Mesenchymal stem cell (in vitro differentiated cells and primary cell): ENCODE data around the gene ILF2.

Experiments
- DNase-seq: peaks from one replicate; pipeline ENCODE4 v3.0.0-alpha.2; 2013
- H2AFZ ChIP-seq: one replicate; pipeline ENCODE4 v1.6.1; 2013; ENCODE audit warnings: low read depth, mild to moderate bottlenecking, control low read depth, inconsistent platforms, low read length, moderate library complexity
- H2AK5ac ChIP-seq: 2 replicates; pipeline ENCODE4 v1.6.1; 2013; ENCODE audit warnings: low read length, moderate library complexity, mild to moderate bottlenecking, inconsistent platforms; ENCODE audit not compliant: severe bottlenecking
- H2BK120ac ChIP-seq: one replicate; pipeline ENCODE4 v1.6.1; 2013; ENCODE audit warnings: low read depth, mild to moderate bottlenecking, inconsistent platforms, low read length, moderate library complexity
- H2BK12ac ChIP-seq, 2 experiments: one replicate each; pipeline ENCODE4 v1.6.1; 2013; ENCODE audit warnings: inconsistent platforms in 2 of 2, low read length in 2 of 2, mild to moderate bottlenecking in 2 of 2, moderate library complexity in 2 of 2, control low read depth in 1 of 2
- H2BK15ac ChIP-seq: one replicate; pipeline ENCODE4 v1.6.1; 2013; ENCODE audit warnings: mild to moderate bottlenecking, low read depth, inconsistent platforms; ENCODE audit not compliant: poor library complexity, severe bottlenecking
- H2BK5ac ChIP-seq: 2 replicates; pipeline ENCODE4 v1.6.1; 2013; ENCODE audit warnings: low read depth, mild to moderate bottlenecking, low read length, control low read depth, inconsistent platforms; ENCODE audit not compliant: poor library complexity, severe bottlenecking
- H3K14ac ChIP-seq, 2 experiments: one replicate each; pipeline ENCODE4 v1.6.1; 2013; ENCODE audit warnings: inconsistent platforms in 2 of 2, low read length in 2 of 2, control low read depth in 1 of 2, mild to moderate bottlenecking in 1 of 2, moderate library complexity in 1 of 2
- H3K18ac ChIP-seq, 2 experiments: one replicate each; pipeline ENCODE4 v1.6.1; 2013; ENCODE audit warnings: inconsistent platforms in 2 of 2, low read length in 2 of 2, control low read depth in 1 of 2, low read depth in 1 of 2, mild to moderate bottlenecking in 1 of 2
- H3K23ac ChIP-seq, 2 experiments: one replicate each; pipeline ENCODE4 v1.6.1; 2013; ENCODE audit warnings: inconsistent platforms in 2 of 2, low read length in 2 of 2, mild to moderate bottlenecking in 2 of 2, moderate library complexity in 2 of 2, control low read depth in 1 of 2
- H3K27ac ChIP-seq: 2 replicates; pipeline ENCODE4 v1.5.1; 2013; ENCODE audit warnings: mild to moderate bottlenecking, moderate library complexity, low read length, control low read depth, inconsistent platforms; ENCODE audit not compliant: poor library complexity, severe bottlenecking
- H3K27me3 ChIP-seq, 2 experiments: 2 replicates each; pipeline versions ENCODE4 v1.6.1 to v1.7.0; 2013; ENCODE audit warnings: low read length in 2 of 2, mild to moderate bottlenecking in 2 of 2, moderate library complexity in 2 of 2, control low read depth in 1 of 2, inconsistent platforms in 1 of 2; ENCODE audit not compliant: control insufficient read depth in 1 of 2, insufficient read depth in 1 of 2
- H3K36me3 ChIP-seq, 2 experiments: 2 replicates each; pipeline versions ENCODE4 v1.6.1 to v1.7.0; 2013; ENCODE audit warnings: low read length in 2 of 2, control low read depth in 1 of 2, inconsistent platforms in 1 of 2, low read depth in 1 of 2, mild to moderate bottlenecking in 1 of 2; ENCODE audit not compliant: insufficient read depth in 2 of 2, control insufficient read depth in 1 of 2
- H3K4ac ChIP-seq, 2 experiments: one replicate each; pipeline ENCODE4 v1.6.1; 2013; ENCODE audit warnings: inconsistent platforms in 2 of 2, low read length in 2 of 2, mild to moderate bottlenecking in 2 of 2, moderate library complexity in 2 of 2, control low read depth in 1 of 2, low read depth in 1 of 2
- H3K4me1 ChIP-seq: 2 replicates; pipeline ENCODE4 v1.6.1; 2013; ENCODE audit warnings: low read depth, low read length, control low read depth; ENCODE audit not compliant: control insufficient read depth, insufficient read depth
- H3K4me2 ChIP-seq: 2 replicates; pipeline ENCODE4 v1.6.1; 2013; ENCODE audit warnings: low read length, mild to moderate bottlenecking, inconsistent platforms; ENCODE audit not compliant: poor library complexity, severe bottlenecking
- H3K4me3 ChIP-seq, 2 experiments: 2 replicates each; pipeline versions ENCODE4 v1.5.1 to v1.7.0; 2013; ENCODE audit warnings: low read length in 2 of 2, mild to moderate bottlenecking in 2 of 2, control low read depth in 1 of 2, low read depth in 1 of 2; ENCODE audit not compliant: insufficient read depth in 1 of 2
- H3K79me1 ChIP-seq: replicated peaks from 2 replicates; pipeline ENCODE4 v1.6.1; 2013; ENCODE audit warnings: mild to moderate bottlenecking, control low read depth, low read length, inconsistent platforms; ENCODE audit not compliant: poor library complexity, severe bottlenecking
- H3K9ac ChIP-seq: 2 replicates; pipeline ENCODE4 v1.7.0; 2013; ENCODE audit warnings: mild to moderate bottlenecking, low read length, moderate library complexity
- H3K9me3 ChIP-seq: 2 replicates; pipeline ENCODE4 v1.7.0; 2013; ENCODE audit warnings: mild to moderate bottlenecking, low read length; ENCODE audit not compliant: control insufficient read depth
- H4K8ac ChIP-seq: one replicate; pipeline ENCODE4 v1.6.1; 2013; ENCODE audit warnings: inconsistent platforms, mild to moderate bottlenecking, low read length, moderate library complexity
- H4K91ac ChIP-seq: one replicate; pipeline ENCODE4 v1.6.1; 2013; ENCODE audit warnings: mild to moderate bottlenecking, low read length, inconsistent platforms
- WGBS: methylation state at CpG from one replicate; pipeline ENCODE4 v1.1.7; 2013; ENCODE audit warnings: mixed read lengths; 5-methylcytosine and 5-hydroxymethylcytosine counted together

ILF2 gene

DNA sequence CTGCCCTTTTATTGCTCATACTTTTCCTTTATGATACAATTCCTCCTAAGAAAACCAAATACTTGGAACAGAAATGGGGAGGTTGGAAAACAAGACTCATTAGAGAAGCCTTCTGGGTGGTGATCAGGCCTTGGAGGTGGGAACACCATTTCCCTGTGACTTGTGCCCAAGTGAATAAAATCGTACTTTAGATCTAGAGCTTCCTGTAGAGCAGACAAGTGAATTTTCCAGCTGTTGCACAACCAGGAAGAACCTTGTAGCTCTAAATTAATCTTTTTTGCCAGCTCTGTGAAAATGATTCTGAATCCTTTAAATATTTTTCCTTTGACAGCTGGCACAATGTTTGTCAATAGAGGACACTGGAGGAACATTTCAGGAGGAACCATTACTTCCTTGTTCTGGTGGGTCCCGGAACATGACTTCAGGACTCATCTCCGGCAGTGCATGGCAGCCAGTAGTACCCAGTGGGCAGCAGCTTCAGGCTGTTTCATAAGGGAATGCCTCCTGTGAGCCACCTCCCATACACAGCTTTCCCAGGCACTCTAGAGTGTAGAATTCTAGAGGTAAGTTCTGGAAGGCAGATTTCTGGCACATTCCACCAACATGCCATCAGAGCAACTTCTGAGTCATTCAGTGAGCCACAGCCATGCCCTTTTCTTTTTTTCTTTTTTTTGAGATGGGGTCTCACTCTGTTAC, 17.8 kb downstream of the ILF2 start:
- no peak overlapping the region for H2AK5ac ChIP-seq
- DNase-seq, result peak; percentile 39
- no peak overlapping the region for H2BK120ac ChIP-seq
- H3K18ac ChIP-seq, result no peak overlapping the region
- H3K14ac ChIP-seq, result no peak overlapping the region
- peak overlapping the region; percentile 13 for H4K8ac ChIP-seq
- H4K91ac ChIP-seq, result peak overlapping the region; percentile 50
- 95% methylated on average over 3 of the region's 3 CpGs for WGBS
- peak overlapping the region in 1 of 2 experiments; percentile 35 for H3K4ac ChIP-seq
- H3K9ac ChIP-seq, result no peak overlapping the region
- peaks cover 0 to 4% of the 10 kb centered on the region in 2 experiments for H3K36me3 ChIP-seq
- H3K9me3 ChIP-seq, result no peaks in the 10 kb centered on the region
- no peak overlapping the region for H2BK15ac ChIP-seq
- no peak overlapping the region for H3K4me3 ChIP-seq
- peaks cover under 1% of the 10 kb centered on the region for H3K79me1 ChIP-seq
- H3K4me2 ChIP-seq, result no peak overlapping the region
- no peak overlapping the region for H2AFZ ChIP-seq
- H3K27me3 ChIP-seq, result no peaks in the 10 kb centered on the region
- H2BK12ac ChIP-seq, result peak overlapping the region in 1 of 2 experiments; percentile 15
- H3K23ac ChIP-seq, result no peak overlapping the region
- H3K4me1 ChIP-seq, result peaks cover 11% of the 10 kb centered on the region
- no peak overlapping the region for H3K27ac ChIP-seq
- H2BK5ac ChIP-seq, result no peak overlapping the region

DNA sequence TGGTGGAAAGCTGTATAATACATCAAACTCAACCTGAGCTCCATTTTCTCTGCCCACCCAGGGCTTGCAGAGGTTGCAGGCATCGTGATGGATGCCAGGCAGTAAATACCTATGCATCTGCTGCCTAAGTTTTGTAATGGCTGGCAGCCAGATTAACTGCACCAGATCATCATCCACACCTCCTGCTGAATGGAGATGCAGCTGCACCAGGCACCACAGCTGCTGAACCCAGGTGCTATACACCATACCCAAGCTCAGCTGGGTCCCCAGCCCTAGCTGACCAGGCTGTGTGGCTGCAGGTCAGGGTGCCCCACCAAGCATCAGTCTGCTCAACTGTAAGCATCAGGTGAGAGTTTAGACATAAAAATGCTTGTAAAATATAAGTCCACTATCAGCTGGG, 19.0 kb downstream of the ILF2 start:
- no peak overlapping the region for H3K9ac ChIP-seq
- 73% methylated on average over 1 of the region's 1 CpG for WGBS

DNA sequence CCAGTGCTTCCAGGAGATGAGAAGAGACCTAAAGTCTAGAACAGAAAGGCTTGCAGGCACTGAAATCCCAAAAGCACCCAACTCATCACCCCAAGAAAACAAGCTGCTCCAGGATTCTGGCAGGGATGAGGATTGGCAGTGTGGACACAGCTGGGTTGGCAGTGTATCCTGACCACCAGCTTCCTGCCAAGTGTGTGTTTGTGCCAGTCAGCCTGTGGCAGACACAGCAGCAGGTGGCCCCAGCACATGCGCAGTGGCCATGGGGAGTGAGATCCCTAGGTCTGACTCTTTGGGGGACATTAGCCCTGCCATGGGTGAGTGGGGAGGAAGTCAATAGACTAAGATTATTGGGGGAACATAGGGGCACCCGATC, 20.9 kb downstream of the ILF2 start:
- Histone ChIP-seq H3K79me1 (peaks cover 11% of the 10 kb centered on the region), H2BK120ac (no peak overlapping the region), H3K9me3 (no peaks in the 10 kb centered on the region), H2BK15ac (no peak overlapping the region), H3K4ac (no peak overlapping the region), H3K9ac (no peak overlapping the region), H3K14ac (no peak overlapping the region), H3K4me2 (no peak overlapping the region), H2BK5ac (no peak overlapping the region), H4K8ac (no peak overlapping the region), H2BK12ac (no peak overlapping the region), H2AK5ac (no peak overlapping the region), H3K27me3 (no peaks in the 10 kb centered on the region), H4K91ac (no peak overlapping the region), H3K27ac (no peak overlapping the region), H3K18ac (no peak overlapping the region), H2AFZ (no peak overlapping the region), H3K36me3 (peaks cover 24 to 25% of the 10 kb centered on the region in 2 experiments), H3K4me3 (no peak overlapping the region), H3K23ac (no peak overlapping the region), H3K4me1 (peaks cover 10% of the 10 kb centered on the region)
- 100% methylated on average over 2 of the region's 2 CpGs for WGBS
- DNase-seq, result no peak

More for the DNA sequence above, 19.0 kb downstream of the ILF2 start:
- no peak overlapping the region for H3K4me2 ChIP-seq
- no peak overlapping the region for H3K18ac ChIP-seq
- no peak overlapping the region for H3K23ac ChIP-seq
- H4K8ac ChIP-seq, result peak overlapping the region; percentile 21
- peaks cover 10% of the 10 kb centered on the region for H3K4me1 ChIP-seq
- H2BK120ac ChIP-seq, result no peak overlapping the region
- H2BK5ac ChIP-seq, result no peak overlapping the region
- no peaks in the 10 kb centered on the region for H3K9me3 ChIP-seq
- no peak overlapping the region for H2AK5ac ChIP-seq
- peaks cover 4% of the 10 kb centered on the region for H3K79me1 ChIP-seq
- H2BK12ac ChIP-seq, result no peak overlapping the region
- H3K27me3 ChIP-seq, result no peaks in the 10 kb centered on the region
- H3K36me3 ChIP-seq, result peaks cover 6 to 12% of the 10 kb centered on the region in 2 experiments
- no peak overlapping the region for H2BK15ac ChIP-seq
- no peak for DNase-seq
- no peak overlapping the region for H3K4me3 ChIP-seq
- no peak overlapping the region for H2AFZ ChIP-seq
- H4K91ac ChIP-seq, result peak overlapping the region; percentile 20
- no peak overlapping the region for H3K14ac ChIP-seq
- no peak overlapping the region for H3K27ac ChIP-seq
- no peak overlapping the region for H3K4ac ChIP-seq

DNA sequence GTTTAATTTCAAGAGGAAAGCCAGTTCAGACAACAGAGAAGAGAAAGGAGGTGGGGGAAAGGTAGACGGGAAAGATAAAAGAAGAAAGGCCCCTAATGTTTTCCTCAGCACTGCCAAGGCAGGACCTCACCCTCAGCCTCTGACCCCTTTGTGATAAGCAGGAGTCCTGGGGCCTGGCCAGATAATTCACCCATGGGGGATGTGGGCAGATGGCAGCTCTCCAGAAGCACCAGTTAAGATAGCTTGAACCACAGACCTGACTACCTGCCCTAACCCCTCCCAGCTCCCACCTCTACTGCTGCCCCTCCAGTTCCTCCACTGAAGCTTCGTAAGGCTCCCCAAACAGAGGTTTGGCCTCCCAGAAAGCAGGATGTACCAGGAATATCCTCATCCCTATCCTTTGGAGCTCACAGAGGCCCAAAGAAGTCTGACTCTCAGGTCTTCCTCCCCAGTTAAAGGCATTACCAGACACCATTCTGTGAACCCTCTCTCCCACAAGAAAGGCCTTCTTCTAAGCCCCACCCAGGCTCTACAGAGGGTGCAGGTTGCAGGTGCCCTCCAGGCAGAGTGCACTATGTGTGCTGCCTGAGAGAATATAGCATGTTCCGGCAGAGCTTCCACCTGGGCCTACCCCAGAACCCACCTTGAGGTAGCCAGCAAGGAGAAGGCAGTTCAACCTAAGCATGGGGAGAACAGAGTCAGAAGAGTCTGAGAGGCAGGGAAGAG, 21.5 kb downstream of the ILF2 start:
- Histone ChIP-seq H3K14ac (no peak overlapping the region), H2BK120ac (no peak overlapping the region), H3K36me3 (peaks cover 25 to 31% of the 10 kb centered on the region in 2 experiments), H4K91ac (no peak overlapping the region), H2BK5ac (no peak overlapping the region), H2AFZ (no peak overlapping the region), H3K4ac (no peak overlapping the region), H3K4me1 (peaks cover 10% of the 10 kb centered on the region), H3K79me1 (peaks cover 12% of the 10 kb centered on the region), H2BK12ac (peak overlapping the region in 1 of 2 experiments; percentile 32), H3K4me2 (no peak overlapping the region), H2AK5ac (peak overlapping the region; percentile 78), H3K4me3 (no peak overlapping the region), H4K8ac (no peak overlapping the region), H3K9ac (no peak overlapping the region), H3K9me3 (no peaks in the 10 kb centered on the region), H3K27me3 (no peaks in the 10 kb centered on the region), H3K27ac (no peak overlapping the region), H2BK15ac (no peak overlapping the region), H3K23ac (no peak overlapping the region), H3K18ac (no peak overlapping the region)
- no peak for DNase-seq
- WGBS, result 75% methylated on average over 3 of the region's 3 CpGs
